ENCODE measurements around the gene TMPRSS7.

Gene TMPRSS7

GRCh38 chr3:112086875-112087524, 52.5 kb downstream of the TMPRSS7 start:
- H3F3A ChIP-seq (ENCODE audit: insufficient read depth): no peaks in the 10 kb centered on the region
- peak overlapping the region; percentile 91 for H3K4me2 ChIP-seq (ENCODE audit: low read depth, low read length, poor library complexity, severe bottlenecking)
- TF ChIP-seq, protein P1, sequence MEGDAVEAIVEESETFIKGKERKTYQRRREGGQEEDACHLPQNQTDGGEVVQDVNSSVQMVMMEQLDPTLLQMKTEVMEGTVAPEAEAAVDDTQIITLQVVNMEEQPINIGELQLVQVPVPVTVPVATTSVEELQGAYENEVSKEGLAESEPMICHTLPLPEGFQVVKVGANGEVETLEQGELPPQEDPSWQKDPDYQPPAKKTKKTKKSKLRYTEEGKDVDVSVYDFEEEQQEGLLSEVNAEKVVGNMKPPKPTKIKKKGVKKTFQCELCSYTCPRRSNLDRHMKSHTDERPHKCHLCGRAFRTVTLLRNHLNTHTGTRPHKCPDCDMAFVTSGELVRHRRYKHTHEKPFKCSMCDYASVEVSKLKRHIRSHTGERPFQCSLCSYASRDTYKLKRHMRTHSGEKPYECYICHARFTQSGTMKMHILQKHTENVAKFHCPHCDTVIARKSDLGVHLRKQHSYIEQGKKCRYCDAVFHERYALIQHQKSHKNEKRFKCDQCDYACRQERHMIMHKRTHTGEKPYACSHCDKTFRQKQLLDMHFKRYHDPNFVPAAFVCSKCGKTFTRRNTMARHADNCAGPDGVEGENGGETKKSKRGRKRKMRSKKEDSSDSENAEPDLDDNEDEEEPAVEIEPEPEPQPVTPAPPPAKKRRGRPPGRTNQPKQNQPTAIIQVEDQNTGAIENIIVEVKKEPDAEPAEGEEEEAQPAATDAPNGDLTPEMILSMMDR (IDR thresholded peaks at IDR 0.05; ENCODE audit: insufficient read depth, low read length, poor library complexity, severe bottlenecking): no peak
- no peak for TF ChIP-seq EZH2phosphoT487 (conservative IDR thresholded peaks at IDR 0.05; ENCODE audit: low read length)
- peak overlapping the region; percentile 99 for H2AFZ ChIP-seq (ENCODE audit: low read depth, low read length, severe bottlenecking)
- no peak overlapping the region for H3K27ac ChIP-seq (ENCODE audit: low read depth, low read length)
- no peaks in the 10 kb centered on the region for H3K79me2 ChIP-seq (ENCODE audit: insufficient read depth, low read length)
- no peaks in the 10 kb centered on the region for H3K9me3 ChIP-seq (ENCODE audit: insufficient read depth, low read length)
- H3K9ac ChIP-seq (ENCODE audit: low read length): peak overlapping the region; percentile 66
- no peaks in the 10 kb centered on the region for H3K36me3 ChIP-seq (ENCODE audit: low read length)
- H3K4me3 ChIP-seq (ENCODE audit: insufficient read depth, low read length, poor library complexity, severe bottlenecking): peak overlapping the region; percentile 69
- no peaks in the 10 kb centered on the region for H4K20me1 ChIP-seq (ENCODE audit: low read depth, low read length)
- no peaks in the 10 kb centered on the region for H3K9me2 ChIP-seq (replicated peaks; ENCODE audit: insufficient read depth, low read length)
- H3K27me3 ChIP-seq (ENCODE audit: low read length): no peaks in the 10 kb centered on the region

GRCh38 chr3:112087746-112088145, 53.2 kb downstream of the TMPRSS7 start:
- Histone ChIP-seq H3K9me3 (ENCODE audit: insufficient read depth, low read length) (no peaks in the 10 kb centered on the region), H3K27me3 (ENCODE audit: low read length) (no peaks in the 10 kb centered on the region), H3K4me3 (ENCODE audit: insufficient read depth, low read length, poor library complexity, severe bottlenecking) (no peak overlapping the region), H3K9me2 (replicated peaks; ENCODE audit: insufficient read depth, low read length) (no peaks in the 10 kb centered on the region), H3K36me3 (ENCODE audit: low read length) (no peaks in the 10 kb centered on the region), H3K9ac (ENCODE audit: low read length) (no peak overlapping the region), H3K4me2 (ENCODE audit: low read depth, low read length, poor library complexity, severe bottlenecking) (peak overlapping the region; percentile 91), H2AFZ (ENCODE audit: low read depth, low read length, severe bottlenecking) (no peak overlapping the region), H3F3A (ENCODE audit: insufficient read depth) (no peaks in the 10 kb centered on the region), H3K27ac (ENCODE audit: low read depth, low read length) (no peak overlapping the region), H3K79me2 (ENCODE audit: insufficient read depth, low read length) (no peaks in the 10 kb centered on the region), H4K20me1 (ENCODE audit: low read depth, low read length) (no peaks in the 10 kb centered on the region)
- no peak for TF ChIP-seq EZH2phosphoT487 (conservative IDR thresholded peaks at IDR 0.05; ENCODE audit: low read length)
- TF ChIP-seq, protein P1 (IDR thresholded peaks at IDR 0.05; ENCODE audit: insufficient read depth, low read length, poor library complexity, severe bottlenecking): no peak

- Histone ChIP-seq H3K9me3 (ENCODE audit: insufficient read depth, low read length) (no peaks in the 10 kb centered on the region), H3K27me3 (ENCODE audit: low read length) (no peaks in the 10 kb centered on the region), H3K4me3 (ENCODE audit: insufficient read depth, low read length, poor library complexity, severe bottlenecking) (no peak overlapping the region), H3K79me2 (ENCODE audit: insufficient read depth, low read length) (no peaks in the 10 kb centered on the region), H3K27ac (ENCODE audit: low read depth, low read length) (no peak overlapping the region), H3K4me2 (ENCODE audit: low read depth, low read length, poor library complexity, severe bottlenecking) (no peak overlapping the region), H2AFZ (ENCODE audit: low read depth, low read length, severe bottlenecking) (no peak overlapping the region), H4K20me1 (ENCODE audit: low read depth, low read length) (no peaks in the 10 kb centered on the region), H3K9ac (ENCODE audit: low read length) (no peak overlapping the region), H3K36me3 (ENCODE audit: low read length) (no peaks in the 10 kb centered on the region), H3F3A (ENCODE audit: insufficient read depth) (no peaks in the 10 kb centered on the region), H3K9me2 (replicated peaks; ENCODE audit: insufficient read depth, low read length) (no peaks in the 10 kb centered on the region)
- TF ChIP-seq, protein P1 (IDR thresholded peaks at IDR 0.05; ENCODE audit: insufficient read depth, low read length, poor library complexity, severe bottlenecking): no peak
- TF ChIP-seq EZH2phosphoT487 (conservative IDR thresholded peaks at IDR 0.05; ENCODE audit: low read length): no peak
These were observed 54.4 kb downstream of the TMPRSS7 start for GRCh38 chr3:112088944-112089343.

Data from SU-DHL-6 (cell line).